ENCODE results near the gene CITED1. TPM values are rescaled to one million over a fixed set of nuclear protein-coding genes. Genes with fewer than 3 reads are reported as not detected.

CITED1 gene
- total RNA-seq, 1 experiment from 2014 or later, result 0.72 TPM

- peaks cover 7% of the 10 kb centered on the region for H3K4me1 Mint-ChIP-seq (ENCODE audit: insufficient read depth, unreplicated experiment)
- peak overlapping the region; percentile 82 for H3K4me3 Mint-ChIP-seq (ENCODE audit: unreplicated experiment)
- TF ChIP-seq CTCF (IDR thresholded peaks at IDR 0.05; ENCODE audit: unreplicated experiment), result no peak
- no peak for DNase-seq (ENCODE audit: unreplicated experiment)
- no peaks in the 10 kb centered on the region for H3K36me3 Mint-ChIP-seq (ENCODE audit: insufficient read depth, unreplicated experiment)
- CTCF ChIA-PET, result interaction anchor here (0.7 kb wide), 1 partner anchor 15 kb away, joined by 4 read pairs; no protein-coding TSS in a partner anchor
- intact Hi-C loops (cut with micrococcal nuclease), result no loop called here
- peaks cover 75% of the 10 kb centered on the region for H3K27me3 Mint-ChIP-seq (ENCODE audit: insufficient read depth, unreplicated experiment)
- no TSS peak for BruUV-seq (replicated peaks)
- H3K27ac Mint-ChIP-seq (ENCODE audit: low read depth, unreplicated experiment), result no peak overlapping the region
- H3K9me3 Mint-ChIP-seq (ENCODE audit: unreplicated experiment), result no peaks in the 10 kb centered on the region
- POLR2A ChIA-PET, result interaction anchor here (0.7 to 1.3 kb wide), 2 partner anchors 30 to 32 kb away, joined by 3 to 8 read pairs; no protein-coding TSS in a partner anchor
Observed at GRCh38 chrX:72306085-72306801, 529 bp upstream of the CITED1 start.

- no peak for DNase-seq (ENCODE audit: unreplicated experiment)
- peaks cover 7% of the 10 kb centered on the region for H3K4me1 Mint-ChIP-seq (ENCODE audit: insufficient read depth, unreplicated experiment)
- BruUV-seq (replicated peaks), result no TSS peak
- ChIA-PET CTCF (no interaction called here), POLR2A (no interaction called here)
- no peaks in the 10 kb centered on the region for H3K36me3 Mint-ChIP-seq (ENCODE audit: insufficient read depth, unreplicated experiment)
- no peaks in the 10 kb centered on the region for H3K9me3 Mint-ChIP-seq (ENCODE audit: unreplicated experiment)
- H3K4me3 Mint-ChIP-seq (ENCODE audit: unreplicated experiment), result no peak overlapping the region
- no peak for TF ChIP-seq CTCF (IDR thresholded peaks at IDR 0.05; ENCODE audit: unreplicated experiment)
- intact Hi-C loops (cut with micrococcal nuclease), result no loop called here
- H3K27ac Mint-ChIP-seq (ENCODE audit: low read depth, unreplicated experiment), result no peak overlapping the region
- H3K27me3 Mint-ChIP-seq (ENCODE audit: insufficient read depth, unreplicated experiment), result peaks cover 89% of the 10 kb centered on the region
Observed at GRCh38 chrX:72304877-72305276, 837 bp downstream of the CITED1 start.

- H3K27ac Mint-ChIP-seq (ENCODE audit: low read depth, unreplicated experiment), result no peak overlapping the region
- H3K27me3 Mint-ChIP-seq (ENCODE audit: insufficient read depth, unreplicated experiment), result peaks cover 97% of the 10 kb centered on the region
- H3K36me3 Mint-ChIP-seq (ENCODE audit: insufficient read depth, unreplicated experiment), result no peaks in the 10 kb centered on the region
- H3K4me1 Mint-ChIP-seq (ENCODE audit: insufficient read depth, unreplicated experiment), result no peaks in the 10 kb centered on the region
- CTCF ChIA-PET, result no interaction called here
- intact Hi-C loops (cut with micrococcal nuclease), result no loop called here
- no peak for DNase-seq (ENCODE audit: unreplicated experiment)
- no TSS peak for BruUV-seq (replicated peaks)
- TF ChIP-seq CTCF (IDR thresholded peaks at IDR 0.05; ENCODE audit: unreplicated experiment), result no peak
- POLR2A ChIA-PET, result interaction anchor here (0.6 kb wide), 1 partner anchor 247 kb away, joined by 3 read pairs; no protein-coding TSS in a partner anchor
- no peaks in the 10 kb centered on the region for H3K9me3 Mint-ChIP-seq (ENCODE audit: unreplicated experiment)
- H3K4me3 Mint-ChIP-seq (ENCODE audit: unreplicated experiment), result no peak overlapping the region
Observed at GRCh38 chrX:72301781-72302180, 3.9 kb downstream of the CITED1 start.

GRCh38 chrX:72299891-72300630 lies 5.7 kb downstream of the CITED1 start:
- DNase-seq (ENCODE audit: unreplicated experiment), result no peak
- CTCF ChIA-PET, result interaction anchor here (1.6 kb wide), 1 partner anchor 23 kb away, joined by 10 read pairs; the partner anchor contains the start of gene RPS4X
- TF ChIP-seq CTCF (IDR thresholded peaks at IDR 0.05; ENCODE audit: unreplicated experiment), result no peak
- POLR2A ChIA-PET, result no interaction called here
- H3K4me1 Mint-ChIP-seq (ENCODE audit: insufficient read depth, unreplicated experiment), result no peaks in the 10 kb centered on the region
- H3K27ac Mint-ChIP-seq (ENCODE audit: low read depth, unreplicated experiment), result no peak overlapping the region
- BruUV-seq (replicated peaks), result no TSS peak
- H3K36me3 Mint-ChIP-seq (ENCODE audit: insufficient read depth, unreplicated experiment), result no peaks in the 10 kb centered on the region
- intact Hi-C loops (cut with micrococcal nuclease), result no loop called here
- no peaks in the 10 kb centered on the region for H3K9me3 Mint-ChIP-seq (ENCODE audit: unreplicated experiment)
- peaks cover 100% of the 10 kb centered on the region for H3K27me3 Mint-ChIP-seq (ENCODE audit: insufficient read depth, unreplicated experiment)
- no peak overlapping the region for H3K4me3 Mint-ChIP-seq (ENCODE audit: unreplicated experiment)
